K562 (cell line): ENCODE results near the gene BMP10. TPM values are rescaled to one million over a fixed set of nuclear protein-coding genes. Genes with fewer than 3 reads are reported as not detected.

Experiments used
- ATAC-seq: fragments of 200-7000 bp; cut with Tn5 transposase; 3 replicates; pipeline ENCODE4 v1.9.1; 2020; ENCODE audit warnings: moderate library complexity
- BruUV-seq: library from RNA; stranded (reverse); fragments of 400-500 nt; replicated peaks from 2 replicates; lab custom pipeline; 2021; lab: Mats Ljungman, UMichigan
- CTCF ChIA-PET: fragments of 300-600 bp; formaldehyde crosslinking; extraction: SDS; loops from one replicate; lab custom pipeline; 2021; ENCODE audit warnings: low intra/inter-chr PET ratio; lab: Yijun Ruan, JAX
- POLR2A ChIA-PET: fragments of 300-600, 350-650 bp; sonication (Branson Sonifier 250); formaldehyde crosslinking; extraction: SDS; loops from one replicate; lab custom pipeline; 2021; ENCODE audit warnings: antibody characterized with exemption, inconsistent platforms; lab: Yijun Ruan, JAX
- DNase-seq, 4 experiments: peaks; one replicate each; pipeline versions ENCODE4 v3.0.0 to v3.0.0-alpha.2; 2011 to 2018; ENCODE audit warnings: low spot score in 3 of 4, mixed read lengths in 3 of 4; ENCODE audit errors: extremely low read depth in 1 of 4
- FAIRE-seq: peaks from 2 replicates; lab custom pipeline; 2011; peaks lifted over from hg19 to GRCh38; lab: Jason Lieb, UNC
- H2AFZ ChIP-seq: 2 replicates; pipeline ENCODE4 v1.6.0; 2011; ENCODE audit warnings: low read depth, low read length, control low read depth, inconsistent platforms
- H3K27ac ChIP-seq: fragments of 200-600 bp; 3 replicates; pipeline ENCODE4 v1.8.0; 2011; ENCODE audit warnings: low read depth, mild to moderate bottlenecking, control low read depth, inconsistent platforms, low read length, moderate library complexity, mixed read lengths; ENCODE audit errors: extremely low read depth
- H3K27me3 ChIP-seq, 2 experiments: fragments of 300-600 bp in 1 of 2; 2 replicates in 1 of 2; 3 replicates in 1 of 2; pipeline versions ENCODE4 v1.6.0 to v1.8.0; 2011; ENCODE audit warnings: inconsistent platforms in 2 of 2, low read length in 2 of 2, mild to moderate bottlenecking in 1 of 2, mixed read lengths in 1 of 2, moderate library complexity in 1 of 2; ENCODE audit not compliant: control insufficient read depth in 2 of 2, insufficient read depth in 2 of 2
- H3K36me3 ChIP-seq: fragments of 300-600 bp; 3 replicates; pipeline ENCODE4 v1.8.0; 2011; ENCODE audit warnings: mild to moderate bottlenecking, low read length, inconsistent platforms; ENCODE audit not compliant: control insufficient read depth, insufficient read depth
- H3K4me1 ChIP-seq, 2 experiments: fragments of 200-600 bp in 1 of 2; replicated peaks in 1 of 2; 2 replicates in 1 of 2; 3 replicates in 1 of 2; pipeline versions ENCODE4 v1.5.1 to v1.8.0; 2011; ENCODE audit warnings: inconsistent platforms in 2 of 2, low read length in 2 of 2, mild to moderate bottlenecking in 1 of 2, mixed read lengths in 1 of 2, moderate library complexity in 1 of 2; ENCODE audit not compliant: control insufficient read depth in 2 of 2, insufficient read depth in 2 of 2
- H3K4me2 ChIP-seq: 2 replicates; pipeline ENCODE4 v1.6.1; 2011; ENCODE audit warnings: low read length, control low read depth, inconsistent platforms, mixed read lengths; ENCODE audit not compliant: insufficient read depth
- H3K4me3 ChIP-seq: fragments of 200-600 bp; sonication (generic), shearing (Covaris generic); 2 replicates; pipeline ENCODE4 v1.5.1; 2016; ENCODE audit warnings: control low read depth, inconsistent platforms
- H3K79me2 ChIP-seq: fragments of 200-600 bp; 3 replicates; pipeline ENCODE4 v1.8.0; 2011; ENCODE audit warnings: low read length, inconsistent platforms; ENCODE audit not compliant: control insufficient read depth, insufficient read depth
- H3K9ac ChIP-seq, 2 experiments: 2 replicates each; pipeline versions ENCODE4 v1.6.0 to v1.6.1; 2011; ENCODE audit warnings: low read depth in 2 of 2, low read length in 2 of 2, control low read depth in 1 of 2, inconsistent platforms in 1 of 2, mild to moderate bottlenecking in 1 of 2, mixed read lengths in 1 of 2; ENCODE audit not compliant: insufficient read depth in 1 of 2
- H3K9me1 ChIP-seq: one replicate; pipeline ENCODE4 v1.6.0; 2011; ENCODE audit warnings: inconsistent platforms, mild to moderate bottlenecking, low read length, moderate library complexity; ENCODE audit not compliant: control insufficient read depth, insufficient read depth
- H3K9me3 ChIP-seq: replicated peaks from 2 replicates; pipeline ENCODE4 v1.5.1; 2011; ENCODE audit warnings: low read depth, low read length, inconsistent platforms; ENCODE audit not compliant: control insufficient read depth, insufficient read depth
- H4K20me1 ChIP-seq: replicated peaks from 2 replicates; pipeline ENCODE4 v1.6.1; 2011; ENCODE audit warnings: low read length, inconsistent platforms, mixed read lengths; ENCODE audit not compliant: control insufficient read depth, insufficient read depth
- ARID1B ChIP-seq: fragments of 450-650 bp; IDR thresholded peaks from 2 replicates; pipeline ENCODE4 v1.6.1; 2016; ENCODE audit warnings: antibody characterized with exemption, mild to moderate bottlenecking, inconsistent platforms
- BRCA1 ChIP-seq, 2 experiments: fragments of 450-650 bp in 1 of 2; sonication (generic) in 1 of 2; formaldehyde crosslinking in 1 of 2; IDR thresholded peaks; 2 replicates each; pipeline versions ENCODE4 v1.5.0 to v1.6.1; 2017 to 2020; ENCODE audit warnings: mild to moderate bottlenecking in 1 of 2, missing genetic modification reagents in 1 of 2
- BRD4 ChIP-seq: fragments of 200-600 bp; sonication (generic); IDR thresholded peaks from 2 replicates; pipeline ENCODE4 v1.6.1; 2017; ENCODE audit warnings: inconsistent platforms
- CEBPB ChIP-seq: fragments of 450-650 bp; IDR thresholded peaks from 2 replicates; pipeline ENCODE4 v1.6.1; 2016; ENCODE audit warnings: missing genetic modification characterization, missing compliant biosample characterization
- CEBPG ChIP-seq, 3 experiments: fragments of 200-800 bp in 1 of 3; sonication (Bioruptor generic) in 1 of 3; sonication (generic) in 1 of 3; formaldehyde crosslinking in 1 of 3; IDR thresholded peaks in 2 of 3; conservative IDR thresholded peaks in 1 of 3; 2 replicates each; pipeline versions ENCODE4 v1.6.1 to v1.8.0; 2016 to 2022; ENCODE audit warnings: missing compliant biosample characterization in 2 of 3, missing genetic modification characterization in 2 of 3, mild to moderate bottlenecking in 1 of 3, missing genetic modification reagents in 1 of 3
- CREB1 ChIP-seq, 2 experiments: sonication (generic) in 1 of 2; formaldehyde crosslinking in 1 of 2; IDR thresholded peaks; 2 replicates each; pipeline versions ENCODE4 v1.6.1 to v1.8.0; 2012 to 2022; ENCODE audit warnings: inconsistent platforms in 1 of 2, mild to moderate bottlenecking in 1 of 2, missing genetic modification reagents in 1 of 2, moderate library complexity in 1 of 2
- CTBP1 ChIP-seq: fragments of 450-650 bp; IDR thresholded peaks from 2 replicates; pipeline ENCODE4 v1.6.1; 2016; ENCODE audit warnings: borderline replicate concordance
- DPF2 ChIP-seq: fragments of 450-650 bp; IDR thresholded peaks from 2 replicates; pipeline ENCODE4 v1.6.1; 2016
- ELF1 ChIP-seq: fragments of 200-800 bp; sonication (Bioruptor generic); IDR thresholded peaks from 2 replicates; pipeline ENCODE4 v1.6.1; 2016; ENCODE audit warnings: missing genetic modification characterization, missing compliant biosample characterization
- FOSL1 ChIP-seq: fragments of 200-800 bp; sonication (Bioruptor generic); conservative IDR thresholded peaks from 2 replicates; pipeline ENCODE4 v1.6.1; 2016; ENCODE audit warnings: missing genetic modification characterization, missing compliant biosample characterization
- FOXA3 ChIP-seq, 2 experiments: fragments of 450-650 bp in 1 of 2; sonication (generic) in 1 of 2; formaldehyde crosslinking; IDR thresholded peaks in 1 of 2; conservative IDR thresholded peaks in 1 of 2; 2 replicates each; pipeline versions ENCODE4 v1.4.0 to v1.8.0; 2020 to 2022; ENCODE audit warnings: mild to moderate bottlenecking in 2 of 2, missing genetic modification reagents in 1 of 2
- GABPB2 ChIP-seq: fragments of 250-450 bp; sonication (Bioruptor Pico); conservative IDR thresholded peaks from 2 replicates; pipeline ENCODE4 v1.5.1; 2021; ENCODE audit warnings: mild to moderate bottlenecking
- GTF2F1 ChIP-seq: IDR thresholded peaks from 2 replicates; pipeline ENCODE4 v1.6.1; 2011; ENCODE audit warnings: low read depth, low read length, improper control_type of control experiment
- IRF2 ChIP-seq: sonication (generic); formaldehyde crosslinking; IDR thresholded peaks from 2 replicates; pipeline ENCODE4 v1.8.1; 2022; ENCODE audit warnings: mild to moderate bottlenecking, missing genetic modification reagents
- MCM7 ChIP-seq, 2 experiments: fragments of 450-650 bp; IDR thresholded peaks; 2 replicates each; pipeline ENCODE4 v1.6.1; 2016 to 2018
- MTA2 ChIP-seq: fragments of 450-650 bp; IDR thresholded peaks from 2 replicates; pipeline ENCODE4 v1.6.1; 2016; ENCODE audit warnings: low read depth
- POLR2H ChIP-seq: IDR thresholded peaks from 2 replicates; pipeline ENCODE4 v1.6.1; 2016; ENCODE audit warnings: missing genetic modification characterization, low read depth, mild to moderate bottlenecking, control low read depth, missing compliant biosample characterization, moderate library complexity
- SMARCA4 ChIP-seq: fragments of 450-650 bp; IDR thresholded peaks from 2 replicates; pipeline ENCODE4 v1.6.1; 2016
- ZNF239 ChIP-seq: fragments of 250-450 bp; sonication (Bioruptor Pico); IDR thresholded peaks from 2 replicates; pipeline ENCODE4 v1.4.0; 2020; ENCODE audit warnings: mild to moderate bottlenecking
- ZNF24 ChIP-seq: fragments of 450-650 bp; IDR thresholded peaks from 2 replicates; pipeline ENCODE4 v1.6.1; 2016
- WGBS: fragments of 100-300 bp; shearing (Covaris generic); methylation state at CpG from one replicate; pipeline ENCODE4 v1.1.6; 2016; ENCODE audit warnings: low coverage, mixed read lengths; ENCODE audit not compliant: insufficient coverage; ENCODE audit errors: missing lambda C conversion rate; 5-methylcytosine and 5-hydroxymethylcytosine counted together
- in situ Hi-C: fragments of 300-500 bp; cut with MboI; formaldehyde crosslinking; loops from 4 replicates; pipeline ENCODE4 v1.15.0; 2018; ENCODE audit warnings: inconsistent platforms, mixed read lengths
- intact Hi-C: fragments of 100-400 bp; cut with micrococcal nuclease; formaldehyde crosslinking; loops from 2 replicates; pipeline ENCODE4 v1.14.2; 2022
- polyA plus RNA-seq, 8 experiments: library from polyadenylated mRNA; depleted of rRNA in 4 of 8; stranded (reverse) in 5 of 8; unstranded in 3 of 8; fragments of >200 nt; fragmentation: Nextera tagmentation in 2 of 8; fragmentation: Illumina TruSeq in 1 of 8; extraction: Ambion mirVana in 2 of 8; extraction: Trizol in 1 of 8; gene quantifications; 2 replicates each; pipeline versions ENCODE4 v1.2.1 to v1.2.3, GENCODE V29; 2011 to 2014; ENCODE audit warnings: inconsistent platforms in 1 of 8, missing spikeins in 1 of 8
- total RNA-seq, 7 experiments: library from RNA; depleted of rRNA in 6 of 7; stranded (reverse); fragments of >200 nt in 6 of 7; fragmentation: Illumina TruSeq in 2 of 7; extraction: Trizol in 2 of 7; gene quantifications; 2 replicates each; pipeline versions ENCODE4 v1.2.1 to v1.2.3, GENCODE V29; 2011 to 2021; ENCODE audit warnings: low replicate concordance in 1 of 7
- TF ChIP-seq, protein P1 (sequence below), 2 experiments: fragments of 450-650 bp in 1 of 2; sonication (generic) in 1 of 2; formaldehyde crosslinking in 1 of 2; IDR thresholded peaks in 1 of 2; conservative IDR thresholded peaks in 1 of 2; 2 replicates each; pipeline versions ENCODE4 v1.6.1 to v1.8.1; 2016 to 2023; ENCODE audit warnings: mild to moderate bottlenecking in 2 of 2, moderate library complexity in 2 of 2, inconsistent platforms in 1 of 2, missing genetic modification reagents in 1 of 2
- TF ChIP-seq, protein P2 (sequence below): fragments of 250-450 bp; sonication (Bioruptor Pico); IDR thresholded peaks from 2 replicates; pipeline ENCODE4 v1.4.0; 2020

BMP10 gene
- total and polyA plus RNA-seq, 9 of the 15 experiments (the other 6 are each of a cell fraction or from before 2014, with no cell fraction given): 0.11 to 0.91 (median 0.43) TPM

DNA sequence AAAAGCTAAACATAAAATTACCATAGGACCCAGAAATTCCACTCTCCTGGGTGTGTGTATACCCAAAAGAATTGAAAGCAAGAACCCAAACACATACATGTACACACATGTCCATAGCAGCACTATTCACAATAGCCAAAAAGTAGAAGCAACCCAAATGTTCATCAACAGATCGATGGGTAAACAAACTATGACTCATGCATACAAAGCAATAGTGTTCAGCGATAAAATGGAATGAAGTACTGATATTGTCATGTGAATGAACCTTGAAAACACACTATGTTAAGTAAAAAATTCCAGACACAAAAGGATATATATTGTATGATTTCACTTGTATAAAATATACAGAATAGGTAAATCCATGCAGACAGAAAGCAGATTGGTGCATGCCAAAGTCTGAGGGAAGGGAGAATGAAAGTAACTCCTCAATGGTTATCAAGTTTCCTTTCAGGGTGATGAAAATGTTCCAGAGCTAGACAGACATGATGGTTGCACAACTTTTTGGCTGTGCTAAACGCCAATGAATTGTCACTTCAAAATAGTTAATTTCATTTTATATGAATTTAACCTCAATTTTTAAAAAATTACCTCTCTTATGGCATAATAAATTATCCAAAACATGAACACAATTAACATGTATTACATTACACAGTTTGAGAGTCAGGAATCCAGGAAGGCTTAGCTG, 46.0 kb upstream of the BMP10 start:
- DNase-seq (no peak), FAIRE-seq (peak; percentile 23), ATAC-seq (no peak)
- no peak overlapping the region; the same call in 1 of the 2 replicates for H3K4me2 ChIP-seq
- no peak overlapping the region; the same call in none of the 2 replicates for H2AFZ ChIP-seq
- no peak overlapping the region for H3K9ac ChIP-seq
- H3K79me2 ChIP-seq: no peaks in the 10 kb centered on the region
- WGBS: 18% methylated on average over 3 of the region's 3 CpGs
- H4K20me1 ChIP-seq: no peaks in the 10 kb centered on the region
- in situ Hi-C loops (loop anchor here (5.0 kb wide), 1 partner anchor 445 kb away; no protein-coding TSS in a partner anchor), intact Hi-C loops (no loop called here)
- H3K27ac ChIP-seq: no peak overlapping the region
- BruUV-seq: no TSS peak
- no peak overlapping the region for H3K4me3 ChIP-seq
- ChIA-PET POLR2A (no interaction called here), CTCF (no interaction called here)
- no peaks in the 10 kb centered on the region for H3K27me3 ChIP-seq
- H3K36me3 ChIP-seq: no peaks in the 10 kb centered on the region
- H3K4me1 ChIP-seq: peaks cover 2 to 60% of the 10 kb centered on the region in 2 experiments; a peak in 4 of 5 replicates
- no peaks in the 10 kb centered on the region for H3K9me3 ChIP-seq
- no peaks in the 10 kb centered on the region for H3K9me1 ChIP-seq
- TF ChIP-seq BRCA1 (IDR thresholded peaks at IDR 0.05) (no peak), BRCA1 (CRISPR knock-in tag; IDR thresholded peaks at IDR 0.05) (no peak), SMARCA4 (0 out of 2 replicates have a peak, but pooled peaks have one; percentile 15), ZNF24 (peak; percentile 61), DPF2 (peak; percentile 32; the same call in 1 of the 2 replicates), IRF2 (CRISPR knock-in tag) (no peak), FOXA3 (CRISPR knock-in tag; conservative IDR thresholded peaks at IDR 0.05 in 1 of 2, IDR thresholded peaks at IDR 0.05 in 1 of 2) (peak in 1 of 2 experiments; percentile 45; a peak in 1 of 4 replicates), GTF2F1 (no peak), MCM7 (IDR thresholded peaks at IDR 0.05) (no peak), ZNF239 (no peak), ELF1 (tag) (no peak), FOSL1 (tag) (peak; percentile 80), BRD4 (no peak), MTA2 (no peak), GABPB2 (CRISPR knock-in tag) (no peak), CTBP1 (no peak), CREB1 (IDR thresholded peaks at IDR 0.05) (no peak), CREB1 (CRISPR knock-in tag; IDR thresholded peaks at IDR 0.05) (no peak), ARID1B (peak; percentile 40; the same call in 1 of the 2 replicates), CEBPB (tag) (peak; percentile 76), POLR2H (tag) (peak; percentile 37; the same call in 1 of the 2 replicates), CEBPG (CRISPR knock-in tag; IDR thresholded peaks at IDR 0.05) (no peak), CEBPG (tag; conservative IDR thresholded peaks at IDR 0.05 in 1 of 2, IDR thresholded peaks at IDR 0.05 in 1 of 2) (peak; percentile 67 to 86)
- TF ChIP-seq, protein P1, sequence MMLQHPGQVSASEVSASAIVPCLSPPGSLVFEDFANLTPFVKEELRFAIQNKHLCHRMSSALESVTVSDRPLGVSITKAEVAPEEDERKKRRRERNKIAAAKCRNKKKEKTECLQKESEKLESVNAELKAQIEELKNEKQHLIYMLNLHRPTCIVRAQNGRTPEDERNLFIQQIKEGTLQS (IDR thresholded peaks at IDR 0.05): peak; percentile 79
- TF ChIP-seq, protein P1 (CRISPR knock-in tag; conservative IDR thresholded peaks at IDR 0.05): no peak
- TF ChIP-seq, protein P2, sequence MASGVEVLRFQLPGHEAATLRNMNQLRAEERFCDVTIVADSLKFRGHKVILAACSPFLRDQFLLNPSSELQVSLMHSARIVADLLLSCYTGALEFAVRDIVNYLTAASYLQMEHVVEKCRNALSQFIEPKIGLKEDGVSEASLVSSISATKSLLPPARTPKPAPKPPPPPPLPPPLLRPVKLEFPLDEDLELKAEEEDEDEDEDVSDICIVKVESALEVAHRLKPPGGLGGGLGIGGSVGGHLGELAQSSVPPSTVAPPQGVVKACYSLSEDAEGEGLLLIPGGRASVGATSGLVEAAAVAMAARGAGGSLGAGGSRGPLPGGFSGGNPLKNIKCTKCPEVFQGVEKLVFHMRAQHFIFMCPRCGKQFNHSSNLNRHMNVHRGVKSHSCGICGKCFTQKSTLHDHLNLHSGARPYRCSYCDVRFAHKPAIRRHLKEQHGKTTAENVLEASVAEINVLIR (CRISPR knock-in tag): no peak
